ENCODE results near the gene PI4K2A.
A peak's percentile ranks its signal among the peaks of the same experiment; 100 is the strongest.
"Not testable (repeated sequence)": the region's sequence is repeated elsewhere in the genome, so short reads cannot be mapped to it uniquely, and the experiment has no call there.

PI4K2A gene

GRCh38 chr10:97632949-97633884 lies 7.3 kb upstream of the PI4K2A start, which contains the start of gene MORN4:
Gene MORN4 (minus strand): TSS chr10:97633500. CDS start chr10:97619653, 13,847 bp downstream.
- DNase-seq = peak; percentile 91

- peak; percentile 21 for DNase-seq
Observed at GRCh38 chr10:97633921-97634320, 6.5 kb upstream of the PI4K2A start.

DNA sequence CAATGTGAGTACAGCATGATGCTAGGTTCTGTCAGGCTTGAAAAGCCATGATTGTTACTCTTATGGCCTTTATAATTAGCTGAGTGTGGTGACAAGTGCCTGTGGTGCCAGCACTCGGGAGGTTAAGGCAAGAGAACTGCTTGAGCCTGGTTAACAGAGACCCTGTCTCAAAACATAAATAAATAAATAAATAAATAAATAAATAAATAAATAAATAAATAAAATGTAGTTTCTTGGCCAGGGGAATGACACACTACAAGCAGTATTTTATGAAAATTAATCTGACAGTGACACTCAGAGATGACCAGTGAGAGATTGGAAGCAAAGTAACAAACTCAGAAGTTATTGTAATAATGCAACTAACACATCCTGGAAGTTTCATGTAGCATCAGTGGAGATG lies 4.9 kb upstream of the PI4K2A start:
- DNase-seq = no peak

- DNase-seq = not testable (repeated sequence)
Observed at GRCh38 chr10:97639090-97639489, 1.4 kb upstream of the PI4K2A start.

GRCh38 chr10:97640868-97641811 lies 669 bp downstream of the PI4K2A start:
- peak; percentile 10 for DNase-seq

- not testable (repeated sequence) for DNase-seq
Observed at GRCh38 chr10:97642471-97643159, 2.1 kb downstream of the PI4K2A start.

- DNase-seq = no peak
Observed at GRCh38 chr10:97643441-97643985, 3.0 kb downstream of the PI4K2A start.

- no peak for DNase-seq
Observed at GRCh38 chr10:97644936-97645335, 4.5 kb downstream of the PI4K2A start.

GRCh38 chr10:97647556-97647955 lies 7.1 kb downstream of the PI4K2A start:
- DNase-seq = no peak

GRCh38 chr10:97648562-97649404 lies 8.3 kb downstream of the PI4K2A start:
- DNase-seq = peak; percentile 59

- not testable (repeated sequence) for DNase-seq
Observed at GRCh38 chr10:97649405-97649750, 8.9 kb downstream of the PI4K2A start.

DNA sequence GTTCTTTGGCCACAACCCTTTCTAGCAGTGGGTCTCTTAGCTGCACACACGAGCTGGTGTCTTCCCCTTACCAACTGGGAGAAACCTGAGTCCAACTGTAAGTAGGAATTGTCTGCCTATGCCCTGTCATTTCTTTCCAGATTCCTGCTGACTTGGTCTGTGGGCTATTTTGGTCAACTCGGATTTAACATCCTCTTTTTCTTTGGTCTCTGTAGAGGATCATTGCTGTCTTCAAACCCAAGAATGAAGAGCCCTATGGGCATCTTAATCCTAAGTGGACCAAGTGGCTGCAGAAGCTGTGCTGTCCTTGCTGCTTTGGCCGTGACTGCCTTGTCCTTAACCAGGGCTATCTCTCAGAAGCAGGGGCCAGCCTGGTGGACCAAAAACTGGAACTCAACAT lies 10.3 kb downstream of the PI4K2A start:
- no peak for DNase-seq

- no peak for DNase-seq
Observed at GRCh38 chr10:97651773-97652172, 11.3 kb downstream of the PI4K2A start.

- no peak for DNase-seq
Observed at GRCh38 chr10:97656777-97657176, 16.3 kb downstream of the PI4K2A start.

DNA sequence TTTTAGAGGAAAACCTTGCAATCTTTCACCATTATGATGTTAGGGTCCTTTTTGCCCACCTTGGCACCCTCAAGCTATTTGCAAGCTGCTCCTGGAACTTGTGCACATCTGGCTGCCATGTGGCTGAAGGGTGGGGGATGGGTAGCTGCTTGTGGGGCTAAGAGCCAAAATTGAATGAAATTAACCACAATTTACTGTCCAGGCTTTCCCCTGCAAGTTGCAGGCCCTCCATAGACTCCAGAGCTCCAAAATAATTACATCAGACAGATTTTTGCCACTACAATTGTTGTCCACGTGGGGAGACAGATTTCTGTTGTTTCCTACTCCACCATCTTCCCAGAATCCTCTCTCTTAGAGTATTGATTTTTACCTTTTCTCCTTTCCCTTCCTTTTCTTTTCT lies 19.1 kb downstream of the PI4K2A start:
- no peak for DNase-seq

DNA sequence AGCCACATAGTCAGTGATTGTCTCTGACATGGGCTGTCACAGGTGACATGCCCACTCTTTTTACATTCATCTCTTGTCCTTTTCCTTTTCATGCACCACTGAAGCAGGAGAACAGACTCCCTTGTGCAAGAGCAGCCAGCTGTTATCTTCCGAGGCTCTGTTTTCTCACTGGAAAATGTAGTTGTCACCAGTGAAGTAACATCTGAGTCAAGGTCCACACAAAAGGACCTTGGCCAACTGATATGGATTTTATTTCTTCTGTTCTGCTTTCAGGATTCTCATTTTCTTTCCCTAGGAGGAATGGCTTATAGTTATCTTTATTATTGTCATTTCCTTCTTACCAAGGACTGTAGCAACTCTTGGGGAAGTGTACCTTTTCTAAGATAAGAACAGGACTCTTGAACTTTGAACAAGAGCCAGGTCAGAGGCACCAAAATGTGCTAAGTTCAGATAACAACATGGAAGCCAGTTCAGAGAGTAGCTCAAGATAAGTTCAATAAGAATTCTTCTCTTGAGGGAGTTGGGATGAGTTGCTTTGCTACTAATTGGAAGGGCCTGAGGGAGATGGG lies 23.9 kb downstream of the PI4K2A start:
- no peak for DNase-seq

DNA sequence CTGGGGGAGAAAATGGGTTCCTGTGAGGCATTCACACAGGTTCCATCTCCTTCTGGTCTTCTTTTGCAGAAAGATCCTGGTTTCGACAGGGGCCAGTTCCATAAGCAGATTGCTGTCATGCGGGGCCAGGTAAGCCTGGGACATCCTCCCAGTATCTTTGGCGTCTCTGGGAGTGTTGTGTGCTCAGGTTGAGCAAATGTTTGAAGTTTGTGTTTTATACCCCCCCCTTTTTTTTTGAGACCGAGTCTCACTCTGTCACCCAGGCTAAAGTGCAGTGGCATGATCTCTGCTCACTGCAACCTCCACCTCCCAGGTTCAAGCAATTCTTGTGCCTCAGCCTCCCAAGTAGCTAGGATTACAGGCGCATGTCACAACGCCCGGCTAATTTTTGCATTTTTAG lies 26.5 kb downstream of the PI4K2A start:
- no peak for DNase-seq

DNA sequence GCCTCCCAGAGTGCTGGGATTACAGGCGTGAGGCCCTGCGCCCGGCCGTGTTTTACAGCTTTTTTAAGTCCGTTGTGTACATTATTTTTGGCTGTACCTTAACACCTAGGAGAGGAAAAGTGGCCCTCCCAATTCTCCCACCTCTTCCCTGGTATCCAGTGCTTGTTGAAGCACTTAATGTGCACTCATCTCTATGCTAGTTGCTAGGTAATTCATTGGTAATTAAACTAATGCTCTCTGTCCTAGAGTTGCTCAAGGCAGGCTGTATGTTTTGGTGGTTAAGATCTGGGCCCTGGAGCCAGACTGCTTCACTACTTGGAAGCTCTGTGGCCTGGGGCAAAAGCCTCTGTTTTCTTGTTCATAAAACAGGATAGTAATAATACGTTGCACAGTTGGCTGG lies 27.0 kb downstream of the PI4K2A start:
- DNase-seq = no peak

DNA sequence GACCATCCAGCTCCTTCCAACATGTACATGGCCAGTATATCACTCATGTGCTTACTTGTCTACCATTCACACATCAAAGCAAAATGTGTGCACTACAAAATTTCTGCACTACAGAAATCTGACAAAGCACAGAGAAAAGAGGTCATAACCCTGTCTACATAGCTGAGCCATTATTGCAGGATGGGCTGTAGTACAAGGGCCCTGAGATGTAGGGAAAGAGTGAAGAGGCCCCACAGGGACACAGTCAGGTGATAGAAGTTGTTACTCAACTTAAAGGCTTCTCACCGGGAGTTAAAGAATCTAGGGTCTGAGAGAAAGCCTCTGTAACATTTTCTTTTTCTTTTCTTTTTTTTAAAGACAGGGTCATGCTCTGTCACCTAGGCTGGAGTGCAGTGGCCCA lies 29.1 kb downstream of the PI4K2A start:
- no peak for DNase-seq

DNA sequence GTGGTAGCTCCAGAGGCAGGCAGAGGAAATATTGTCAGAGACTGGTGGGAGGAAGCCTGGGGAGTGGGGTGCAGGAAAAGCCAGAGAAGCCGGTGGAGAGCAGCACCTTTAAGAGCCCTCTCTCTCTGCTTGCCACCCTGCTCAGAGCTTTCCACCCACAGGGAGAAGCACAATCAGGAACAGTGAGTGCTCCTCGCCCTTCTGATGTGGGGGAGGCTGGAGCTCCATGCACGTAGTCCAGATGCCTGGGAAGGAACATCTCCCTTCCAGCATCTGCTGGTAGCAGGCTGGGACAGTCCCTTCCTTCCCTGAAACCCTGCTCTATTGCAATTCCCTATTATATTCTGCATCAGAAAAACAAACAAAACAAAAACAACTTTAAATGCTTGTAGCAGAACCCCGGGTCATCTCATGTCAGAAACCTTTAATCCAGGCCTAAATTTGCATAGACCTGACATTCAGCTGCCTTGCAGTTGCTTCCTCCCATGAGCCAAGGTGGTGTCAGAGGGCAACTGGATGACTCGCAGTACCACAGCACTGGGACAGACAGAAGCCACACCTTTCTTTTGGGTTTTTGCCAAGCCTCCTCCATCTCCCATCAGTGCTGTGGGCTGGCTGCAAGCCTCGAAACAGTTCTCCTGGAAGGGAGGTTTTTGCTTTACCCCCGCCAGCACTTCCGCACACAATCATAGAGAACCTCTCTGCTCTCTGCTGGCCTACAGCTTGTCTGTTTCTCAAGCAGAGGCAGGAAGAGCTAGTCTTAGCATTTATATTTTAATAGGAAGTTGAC lies 33.5 kb downstream of the PI4K2A start:
- DNase-seq = peak; percentile 55
